Transverse colon (tissue), 4 donors: ENCODE measurements around the gene TCAP. TPM values are rescaled to one million over a fixed set of nuclear protein-coding genes. Genes with fewer than 3 reads are reported as not detected.

Experiments
- DNase-seq: peaks from one replicate; pipeline ENCODE4 v3.0.0-alpha.2; 2019
- H3K27ac ChIP-seq, 4 donors: fragments of 200-600 bp; sonication (generic); 2 replicates each; pipeline ENCODE4 v1.5.1; 2016 to 2018; ENCODE audit warnings: inconsistent platforms in 4 of 4
- H3K27me3 ChIP-seq: fragments of 200-600 bp; sonication (generic); 2 replicates; pipeline ENCODE4 v1.5.1; 2017; ENCODE audit warnings: inconsistent platforms
- H3K36me3 ChIP-seq, 4 donors: fragments of 200-600 bp; sonication (generic); 2 replicates each; pipeline ENCODE4 v1.5.1; 2017 to 2019; ENCODE audit warnings: inconsistent platforms in 4 of 4
- H3K4me1 ChIP-seq, 4 donors: fragments of 200-600 bp; sonication (generic); 2 replicates each; pipeline ENCODE4 v1.5.1; 2017 to 2020; ENCODE audit warnings: inconsistent platforms in 4 of 4
- H3K4me3 ChIP-seq, 4 donors: fragments of 200-600 bp; sonication (generic); 1 replicate in 1 of 4; 2 replicates in 3 of 4; pipeline versions ENCODE4 v1.5.1 to v1.6.1; 2017 to 2019; ENCODE audit warnings: inconsistent platforms in 4 of 4
- H3K9me3 ChIP-seq, 2 donors: fragments of 200-600 bp; sonication (generic); 2 replicates each; pipeline ENCODE4 v1.5.1; 2017 to 2019; ENCODE audit warnings: inconsistent platforms in 2 of 2
- EP300 ChIP-seq: sonication (generic); formaldehyde crosslinking; IDR thresholded peaks from one replicate; pipeline ENCODE4 v1.6.1; 2017; ENCODE audit warnings: antibody characterized with exemption, low read depth
- POLR2A ChIP-seq: fragments of 450-650 bp; IDR thresholded peaks from one replicate; pipeline ENCODE4 v1.6.1; 2016; ENCODE audit warnings: antibody characterized with exemption, mild to moderate bottlenecking, moderate library complexity
- POLR2AphosphoS5 ChIP-seq, 3 donors: sonication (generic); formaldehyde crosslinking; IDR thresholded peaks; one replicate each; pipeline ENCODE4 v1.6.1; 2016; ENCODE audit warnings: antibody characterized with exemption in 3 of 3
- whole genome bisulfite sequencing, 2 donors: methylation state at CpG; one replicate each; pipeline ENCODE4 v1.1.5; 2018; ENCODE audit warnings: low coverage in 1 of 2; 5-methylcytosine and 5-hydroxymethylcytosine counted together
- in situ Hi-C, 4 donors: fragments of 200-750 bp; cut with MboI; loops; one replicate each; pipeline versions ENCODE4 v1.15.0 to v1.15.1; 2017; ENCODE audit warnings: low sequenced_read_pairs in 3 of 4, low pct_ligation_motif_present in 1 of 4, low pct_unique_long_range_greater_than_20kb in 1 of 4
- intact Hi-C: fragments of 100-400 bp; cut with DNase I; formaldehyde crosslinking; loops from one replicate; pipeline ENCODE4 v1.15.1; 2023; ENCODE audit warnings: low total_unique reads
- total RNA-seq, 4 donors: library from RNA; depleted of rRNA; stranded (reverse); fragments of >200 nt; gene quantifications; one replicate each; pipeline ENCODE4 v1.1.0, GENCODE V29; 2016
- TF ChIP-seq, protein P1 (sequence below), 5 experiments: fragments of 200-600 bp in 3 of 5; fragments of 450-650 bp in 2 of 5; sonication (generic) in 3 of 5; IDR thresholded peaks; 1 replicate in 2 of 5; 2 replicates in 3 of 5; pipeline ENCODE4 v1.5.1; 2016 to 2017; ENCODE audit warnings: antibody characterized with exemption in 5 of 5, inconsistent platforms in 3 of 5, mild to moderate bottlenecking in 2 of 5, moderate library complexity in 1 of 5

Gene TCAP
- total RNA-seq, 4 donors from 2014 or later, result 0.64 to 1.9 TPM; not detected in 2

DNA sequence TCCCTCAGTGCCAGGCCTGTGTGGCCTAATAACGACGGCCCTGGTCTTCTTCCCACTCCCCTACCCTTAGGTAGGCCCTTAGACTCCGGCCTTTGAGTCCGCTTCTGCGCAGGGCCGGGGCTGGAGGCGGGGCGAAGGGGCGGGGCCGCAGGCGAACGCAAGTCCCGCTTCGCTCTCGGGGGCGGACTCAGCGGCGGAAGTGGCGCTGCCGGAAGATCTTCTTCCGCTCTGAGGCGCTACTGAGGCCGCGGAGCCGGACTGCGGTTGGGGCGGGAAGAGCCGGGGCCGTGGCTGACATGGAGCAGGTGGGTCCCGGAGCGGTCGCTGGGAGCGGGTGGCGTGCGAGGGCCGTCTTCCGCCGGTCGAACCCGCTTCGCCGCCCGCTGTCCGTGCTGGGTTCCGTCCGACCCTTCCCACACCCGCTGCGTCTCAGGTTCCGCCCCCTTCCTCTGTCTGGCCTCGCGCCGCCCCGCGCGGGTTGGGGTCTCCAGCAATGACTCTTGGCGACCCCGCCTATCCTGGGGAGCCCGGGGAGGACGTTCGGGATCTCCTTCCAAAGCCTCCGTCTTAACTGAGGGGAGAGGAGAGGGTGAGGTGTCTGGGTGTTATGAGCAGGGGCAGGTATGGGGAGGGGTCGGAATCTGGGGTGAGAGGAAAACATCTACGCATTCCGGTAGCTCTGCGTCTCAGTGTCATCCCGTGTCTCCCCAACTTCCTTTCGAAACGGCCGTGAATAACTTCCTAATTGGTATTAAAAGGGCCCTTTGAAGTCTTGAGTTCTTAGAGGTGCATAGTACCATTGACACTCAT, 28.0 kb upstream of the TCAP start, which contains the start of gene STARD3:
Gene STARD3 (plus strand): TSS at position 218 of the 810 bp plus-strand sequence. CDS start 16,388 bp downstream, outside the sequence.
- TF ChIP-seq, protein P1, sequence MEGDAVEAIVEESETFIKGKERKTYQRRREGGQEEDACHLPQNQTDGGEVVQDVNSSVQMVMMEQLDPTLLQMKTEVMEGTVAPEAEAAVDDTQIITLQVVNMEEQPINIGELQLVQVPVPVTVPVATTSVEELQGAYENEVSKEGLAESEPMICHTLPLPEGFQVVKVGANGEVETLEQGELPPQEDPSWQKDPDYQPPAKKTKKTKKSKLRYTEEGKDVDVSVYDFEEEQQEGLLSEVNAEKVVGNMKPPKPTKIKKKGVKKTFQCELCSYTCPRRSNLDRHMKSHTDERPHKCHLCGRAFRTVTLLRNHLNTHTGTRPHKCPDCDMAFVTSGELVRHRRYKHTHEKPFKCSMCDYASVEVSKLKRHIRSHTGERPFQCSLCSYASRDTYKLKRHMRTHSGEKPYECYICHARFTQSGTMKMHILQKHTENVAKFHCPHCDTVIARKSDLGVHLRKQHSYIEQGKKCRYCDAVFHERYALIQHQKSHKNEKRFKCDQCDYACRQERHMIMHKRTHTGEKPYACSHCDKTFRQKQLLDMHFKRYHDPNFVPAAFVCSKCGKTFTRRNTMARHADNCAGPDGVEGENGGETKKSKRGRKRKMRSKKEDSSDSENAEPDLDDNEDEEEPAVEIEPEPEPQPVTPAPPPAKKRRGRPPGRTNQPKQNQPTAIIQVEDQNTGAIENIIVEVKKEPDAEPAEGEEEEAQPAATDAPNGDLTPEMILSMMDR (IDR thresholded peaks at IDR 0.05), result peak in 2 of 5 experiments; percentile 14 to 48
- TF ChIP-seq EP300 (no peak), POLR2AphosphoS5 (IDR thresholded peaks at IDR 0.05) (peak in 2 of 3 donors; percentile 82 to 83), POLR2A (peak; percentile 78)
- Histone ChIP-seq H3K36me3 (no peaks in the 10 kb centered on the region), H3K4me1 (peaks cover 31 to 85% (median 59%) of the 10 kb centered on the region in 4 donors), H3K9me3 (no peaks in the 10 kb centered on the region), H3K4me3 (peak within 1 kb of the TSS; percentile 71 to 82 (median 74)), H3K27ac (peak within 1 kb of the TSS; percentile 90 to 93 (median 90)), H3K27me3 (no peaks in the 10 kb centered on the region)
- DNase-seq, result peak; percentile 96
- intact Hi-C loops (loop anchor here (10.0 kb wide), 1 partner anchor 118 kb away; no protein-coding TSS in a partner anchor), in situ Hi-C loops (loop anchor here in 1 of 4 donors (25.0 kb wide), 1 partner anchor 100 kb away; the partner anchor contains the start of genes GRB7 and MIEN1)
- 1 to 20% methylated on average over 3 to 66 of the region's 69 CpGs for WGBS, 2 donors

DNA sequence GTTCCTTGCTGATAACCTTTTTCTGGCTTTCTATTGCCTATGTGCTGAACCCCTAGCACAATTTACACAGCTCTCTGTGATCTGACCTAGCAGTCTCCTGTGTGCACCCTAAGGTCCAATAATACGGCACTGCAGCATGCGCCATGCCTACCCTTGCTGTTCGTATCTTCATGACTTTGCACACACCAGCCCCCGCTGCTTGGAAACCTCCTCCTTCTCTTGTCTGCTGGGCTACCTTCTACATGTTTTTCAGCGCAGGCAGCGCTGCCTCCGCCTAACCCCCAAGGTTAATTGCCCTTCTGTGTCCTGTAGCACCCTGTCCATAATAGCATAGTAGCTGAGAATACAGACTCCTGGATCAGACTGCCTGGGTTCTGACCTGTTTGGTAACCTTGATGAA, 26.8 kb upstream of the TCAP start:
- intact Hi-C loops, result loop anchor here (10.0 kb wide), 1 partner anchor 116 kb away; no protein-coding TSS in a partner anchor
- in situ Hi-C loops, result loop anchor here in 1 of 4 donors (25.0 kb wide), 1 partner anchor 99 kb away; the partner anchor contains the start of genes GRB7 and MIEN1
- H3K4me3 ChIP-seq, result peak overlapping the region in 1 of 4 donors; percentile 71
- TF ChIP-seq, protein P1 (IDR thresholded peaks at IDR 0.05), result no peak
- no peak for TF ChIP-seq POLR2A
- no peak for TF ChIP-seq POLR2AphosphoS5 (IDR thresholded peaks at IDR 0.05)
- no peak for TF ChIP-seq EP300
- no peaks in the 10 kb centered on the region for H3K27me3 ChIP-seq
- no peaks in the 10 kb centered on the region for H3K9me3 ChIP-seq
- H3K27ac ChIP-seq, result no peak overlapping the region
- peaks cover 30 to 83% (median 57%) of the 10 kb centered on the region in 4 donors for H3K4me1 ChIP-seq
- H3K36me3 ChIP-seq, result no peaks in the 10 kb centered on the region
- DNase-seq, result no peak
- 82 to 93% methylated on average over 5 to 7 of the region's 7 CpGs for WGBS, 2 donors

DNA sequence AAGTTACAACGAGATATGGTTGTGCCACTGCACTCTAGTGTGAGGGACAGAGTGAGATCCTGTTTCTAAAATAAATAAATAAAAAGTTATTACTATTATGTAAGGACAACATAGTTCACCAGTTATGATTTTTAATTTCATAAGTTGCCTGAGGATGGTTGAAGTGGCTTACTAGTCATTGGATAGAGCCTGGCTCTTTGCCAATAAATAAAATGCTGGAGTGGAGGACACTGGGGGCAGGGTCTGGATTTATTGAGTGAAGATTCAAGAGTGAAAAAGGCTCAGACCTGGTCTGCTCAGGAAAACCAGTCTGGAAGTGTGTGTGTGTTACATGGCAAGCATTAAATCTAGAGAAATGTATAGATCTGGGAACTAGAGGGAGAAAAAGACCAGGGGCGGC, 26.1 kb upstream of the TCAP start:
- Histone ChIP-seq H3K4me3 (no peak overlapping the region), H3K27me3 (no peaks in the 10 kb centered on the region), H3K27ac (no peak overlapping the region), H3K9me3 (no peaks in the 10 kb centered on the region), H3K4me1 (peaks cover 23 to 76% (median 50%) of the 10 kb centered on the region in 4 donors), H3K36me3 (no peaks in the 10 kb centered on the region)
- in situ Hi-C loops (loop anchor here in 1 of 4 donors (25.0 kb wide), 1 partner anchor 98 kb away; the partner anchor contains the start of genes GRB7 and MIEN1), intact Hi-C loops (loop anchor here (10.0 kb wide), 1 partner anchor 116 kb away; no protein-coding TSS in a partner anchor)
- 59 to 92% methylated on average over 2 of the region's 2 CpGs for WGBS, 2 donors
- DNase-seq, result no peak
- TF ChIP-seq POLR2AphosphoS5 (IDR thresholded peaks at IDR 0.05) (no peak), EP300 (no peak), POLR2A (no peak)
- TF ChIP-seq, protein P1 (IDR thresholded peaks at IDR 0.05), result no peak
